KMS-11 (cell line): Measurements from ENCODE around the gene ADGRV1.

Experiments
- H2AFZ ChIP-seq: fragments of 200-600 bp; sonication (generic); 2 replicates; pipeline ENCODE4 v1.6.1; 2016; ENCODE audit warnings: antibody characterized with exemption, mixed run types, low read depth
- H3K27ac ChIP-seq: fragments of 200-600 bp; sonication (generic); 2 replicates; pipeline ENCODE4 v1.6.1; 2016; ENCODE audit warnings: mild to moderate bottlenecking, mixed run types
- H3K27me3 ChIP-seq: fragments of 200-600 bp; sonication (generic); 2 replicates; pipeline ENCODE4 v1.6.1; 2017; ENCODE audit warnings: mild to moderate bottlenecking, low read depth, mixed run types, moderate library complexity; ENCODE audit not compliant: insufficient read depth
- H3K36me3 ChIP-seq: fragments of 200-600 bp; sonication (generic); 2 replicates; pipeline ENCODE4 v1.6.1; 2017; ENCODE audit warnings: mild to moderate bottlenecking, mixed run types; ENCODE audit not compliant: insufficient read depth
- H3K4me1 ChIP-seq: fragments of 200-600 bp; sonication (generic); 2 replicates; pipeline ENCODE4 v1.6.1; 2016; ENCODE audit warnings: mild to moderate bottlenecking, low read depth, mixed run types; ENCODE audit not compliant: poor library complexity, severe bottlenecking
- H3K4me2 ChIP-seq: fragments of 200-600 bp; sonication (generic); 2 replicates; pipeline ENCODE4 v1.7.0; 2016; ENCODE audit warnings: mild to moderate bottlenecking, mixed run types
- H3K4me3 ChIP-seq: fragments of 200-600 bp; sonication (generic); IDR thresholded peaks from 2 replicates; pipeline ENCODE4 v1.6.1; 2017; ENCODE audit warnings: low read depth, low read length, mixed read lengths; ENCODE audit not compliant: insufficient read depth
- H3K79me2 ChIP-seq: fragments of 200-600 bp; sonication (generic); 2 replicates; pipeline ENCODE4 v1.6.1; 2016; ENCODE audit warnings: low read depth, mixed run types; ENCODE audit not compliant: insufficient read depth
- H3K9ac ChIP-seq: fragments of 200-600 bp; sonication (generic); 2 replicates; pipeline ENCODE4 v1.6.1; 2016; ENCODE audit warnings: mild to moderate bottlenecking, mixed run types
- H4K20me1 ChIP-seq: fragments of 200-600 bp; sonication (generic); 2 replicates; pipeline ENCODE4 v1.6.1; 2016; ENCODE audit warnings: mild to moderate bottlenecking, mixed run types; ENCODE audit not compliant: insufficient read depth
- TF ChIP-seq, protein P1 (sequence below): fragments of 200-600 bp; sonication (generic); conservative IDR thresholded peaks from 2 replicates; pipeline ENCODE4 v1.6.1; 2017; ENCODE audit warnings: low read depth, mild to moderate bottlenecking, antibody characterized with exemption, low read length, moderate library complexity, mixed read lengths

The ADGRV1 gene

GRCh38 chr5:91171322-91171721 is 612.7 kb downstream of the ADGRV1 start:
- Histone ChIP-seq H3K9ac (no peak overlapping the region), H3K4me1 (peaks cover 20% of the 10 kb centered on the region), H3K4me3 (no peak overlapping the region), H4K20me1 (no peaks in the 10 kb centered on the region), H3K79me2 (no peaks in the 10 kb centered on the region), H3K27me3 (no peaks in the 10 kb centered on the region), H3K36me3 (no peaks in the 10 kb centered on the region), H2AFZ (no peak overlapping the region), H3K4me2 (no peak overlapping the region), H3K27ac (no peak overlapping the region)
- TF ChIP-seq, protein P1, sequence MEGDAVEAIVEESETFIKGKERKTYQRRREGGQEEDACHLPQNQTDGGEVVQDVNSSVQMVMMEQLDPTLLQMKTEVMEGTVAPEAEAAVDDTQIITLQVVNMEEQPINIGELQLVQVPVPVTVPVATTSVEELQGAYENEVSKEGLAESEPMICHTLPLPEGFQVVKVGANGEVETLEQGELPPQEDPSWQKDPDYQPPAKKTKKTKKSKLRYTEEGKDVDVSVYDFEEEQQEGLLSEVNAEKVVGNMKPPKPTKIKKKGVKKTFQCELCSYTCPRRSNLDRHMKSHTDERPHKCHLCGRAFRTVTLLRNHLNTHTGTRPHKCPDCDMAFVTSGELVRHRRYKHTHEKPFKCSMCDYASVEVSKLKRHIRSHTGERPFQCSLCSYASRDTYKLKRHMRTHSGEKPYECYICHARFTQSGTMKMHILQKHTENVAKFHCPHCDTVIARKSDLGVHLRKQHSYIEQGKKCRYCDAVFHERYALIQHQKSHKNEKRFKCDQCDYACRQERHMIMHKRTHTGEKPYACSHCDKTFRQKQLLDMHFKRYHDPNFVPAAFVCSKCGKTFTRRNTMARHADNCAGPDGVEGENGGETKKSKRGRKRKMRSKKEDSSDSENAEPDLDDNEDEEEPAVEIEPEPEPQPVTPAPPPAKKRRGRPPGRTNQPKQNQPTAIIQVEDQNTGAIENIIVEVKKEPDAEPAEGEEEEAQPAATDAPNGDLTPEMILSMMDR = no peak

DNA sequence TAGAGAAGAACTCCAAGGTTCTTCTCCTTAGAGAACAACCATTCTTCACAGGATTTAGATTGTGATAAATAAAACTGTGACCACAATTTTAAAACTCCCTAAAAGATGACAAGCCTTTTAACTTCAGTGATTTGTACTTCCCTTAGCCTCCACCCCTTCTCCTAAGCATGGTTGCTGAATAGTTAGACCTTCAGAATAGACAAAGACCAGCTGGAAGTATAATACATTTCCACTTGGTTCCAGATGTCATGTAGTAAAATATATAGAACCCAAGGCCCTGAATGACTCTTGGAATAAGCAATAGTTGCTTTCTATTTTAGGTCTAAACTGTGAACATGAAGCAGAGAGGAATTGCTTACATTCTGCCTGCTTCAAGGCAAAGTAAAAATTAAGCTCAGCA is 615.8 kb downstream of the ADGRV1 start:
- Histone ChIP-seq H3K27ac (no peak overlapping the region), H3K36me3 (no peaks in the 10 kb centered on the region)

DNA sequence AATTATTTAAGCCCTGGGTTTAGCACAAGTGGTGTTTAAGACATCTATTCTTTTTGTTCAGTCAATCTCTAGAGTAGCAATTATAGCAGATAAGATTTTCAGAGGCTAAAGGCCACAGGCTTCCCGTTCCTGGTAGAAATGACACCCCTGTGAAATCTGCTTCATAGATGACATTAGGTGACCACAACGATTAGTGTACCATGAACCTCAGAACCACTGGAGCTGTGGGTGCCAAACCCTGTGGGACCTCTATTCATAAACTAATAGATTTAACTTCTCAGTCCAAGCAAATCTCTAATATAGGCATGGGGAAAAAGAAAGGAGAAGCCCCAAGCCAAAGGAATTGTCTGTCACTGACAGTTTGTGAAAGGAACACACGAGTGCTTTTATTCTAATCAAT is 617.1 kb downstream of the ADGRV1 start:
- Histone ChIP-seq H3K36me3 (no peaks in the 10 kb centered on the region), H4K20me1 (no peaks in the 10 kb centered on the region), H3K4me2 (no peak overlapping the region), H3K4me1 (peaks cover 3% of the 10 kb centered on the region), H3K27me3 (no peaks in the 10 kb centered on the region), H3K79me2 (no peaks in the 10 kb centered on the region), H3K9ac (no peak overlapping the region), H2AFZ (no peak overlapping the region), H3K27ac (no peak overlapping the region), H3K4me3 (no peak overlapping the region)
- TF ChIP-seq, protein P1 = no peak

More for the DNA sequence above, 615.8 kb downstream of the ADGRV1 start:
- no peak overlapping the region for H3K4me3 ChIP-seq
- no peaks in the 10 kb centered on the region for H3K79me2 ChIP-seq
- no peaks in the 10 kb centered on the region for H4K20me1 ChIP-seq
- H3K4me2 ChIP-seq = no peak overlapping the region
- no peaks in the 10 kb centered on the region for H3K27me3 ChIP-seq
- no peak overlapping the region for H3K9ac ChIP-seq
- H3K4me1 ChIP-seq = peaks cover 9% of the 10 kb centered on the region
- no peak overlapping the region for H2AFZ ChIP-seq
- TF ChIP-seq, protein P1 = no peak

GRCh38 chr5:91176288-91177016 is 617.9 kb downstream of the ADGRV1 start:
- Histone ChIP-seq H2AFZ (no peak overlapping the region), H3K27ac (no peak overlapping the region), H3K4me3 (no peak overlapping the region), H3K36me3 (no peaks in the 10 kb centered on the region), H3K9ac (no peak overlapping the region), H3K4me1 (peaks cover 3% of the 10 kb centered on the region), H3K79me2 (no peaks in the 10 kb centered on the region), H3K27me3 (no peaks in the 10 kb centered on the region), H4K20me1 (no peaks in the 10 kb centered on the region), H3K4me2 (no peak overlapping the region)
- TF ChIP-seq, protein P1 = no peak
